Measurements from ENCODE around the gene SH2D1A.

- TF ChIP-seq OSR1 (CRISPR knock-in tag; IDR thresholded peaks at IDR 0.05) (no peak), ESRRG (CRISPR knock-in tag; IDR thresholded peaks at IDR 0.05) (no peak), SNAI2 (CRISPR knock-in tag; IDR thresholded peaks at IDR 0.05) (no peak)
Observed at GRCh38 chrX:124332481-124333424, 13.6 kb upstream of the SH2D1A start, which contains the start of gene TEX13D.
